Effector memory CD4-positive, alpha-beta T cell (primary cell): ENCODE data around the gene UGDH.

ENCODE experiments used
- DNase-seq, 3 donors: peaks; one replicate each; pipeline ENCODE4 v3.0.0-alpha.2; 2020
- H3K27ac ChIP-seq: 2 replicates; pipeline ENCODE4 v1.7.0; 2013; ENCODE audit warnings: mild to moderate bottlenecking, low read length, moderate library complexity; ENCODE audit not compliant: insufficient read depth, poor library complexity, severe bottlenecking
- H3K27me3 ChIP-seq: replicated peaks from 2 replicates; pipeline ENCODE4 v1.7.0; 2013; ENCODE audit warnings: mild to moderate bottlenecking, low read length; ENCODE audit not compliant: insufficient read depth, control insufficient read depth, poor library complexity, severe bottlenecking
- H3K36me3 ChIP-seq: 2 replicates; pipeline ENCODE4 v1.7.0; 2013; ENCODE audit warnings: mild to moderate bottlenecking, low read length, moderate library complexity; ENCODE audit not compliant: control insufficient read depth, insufficient read depth
- H3K4me1 ChIP-seq: 2 replicates; pipeline ENCODE4 v1.7.0; 2013; ENCODE audit warnings: low read length, mild to moderate bottlenecking; ENCODE audit not compliant: control insufficient read depth, insufficient read depth, poor library complexity, severe bottlenecking
- H3K4me3 ChIP-seq: 2 replicates; pipeline ENCODE4 v1.7.0; 2013; ENCODE audit warnings: low read length, low read depth, mild to moderate bottlenecking; ENCODE audit not compliant: insufficient read depth, poor library complexity, severe bottlenecking
- H3K9me3 ChIP-seq: 2 replicates; pipeline ENCODE4 v1.7.0; 2013; ENCODE audit warnings: mild to moderate bottlenecking, low read length, moderate library complexity; ENCODE audit not compliant: control insufficient read depth

UGDH gene

GRCh38 chr4:39497909-39498726, 29.1 kb downstream of the UGDH start:
- Histone ChIP-seq H3K4me1 (no peaks in the 10 kb centered on the region), H3K27me3 (no peaks in the 10 kb centered on the region), H3K9me3 (no peaks in the 10 kb centered on the region), H3K36me3 (peaks cover 12% of the 10 kb centered on the region), H3K27ac (no peak overlapping the region), H3K4me3 (no peak overlapping the region)
- no peak for DNase-seq

GRCh38 chr4:39495446-39496213, 31.6 kb downstream of the UGDH start:
- Histone ChIP-seq H3K27ac (no peak overlapping the region), H3K4me3 (no peak overlapping the region), H3K4me1 (no peaks in the 10 kb centered on the region), H3K9me3 (no peaks in the 10 kb centered on the region), H3K27me3 (no peaks in the 10 kb centered on the region), H3K36me3 (peaks cover 4% of the 10 kb centered on the region)
- DNase-seq, result no peak

GRCh38 chr4:39494354-39494753, 32.9 kb downstream of the UGDH start:
- no peak overlapping the region for H3K4me3 ChIP-seq
- H3K9me3 ChIP-seq, result no peaks in the 10 kb centered on the region
- H3K27ac ChIP-seq, result no peak overlapping the region
- H3K27me3 ChIP-seq, result no peaks in the 10 kb centered on the region
- H3K4me1 ChIP-seq, result no peaks in the 10 kb centered on the region
- no peak for DNase-seq
- peaks cover 2% of the 10 kb centered on the region for H3K36me3 ChIP-seq

- Histone ChIP-seq H3K27ac (no peak overlapping the region), H3K4me3 (no peak overlapping the region), H3K9me3 (no peaks in the 10 kb centered on the region), H3K36me3 (no peaks in the 10 kb centered on the region), H3K4me1 (no peaks in the 10 kb centered on the region), H3K27me3 (no peaks in the 10 kb centered on the region)
- DNase-seq, result no peak
These were observed 36.9 kb downstream of the UGDH start for GRCh38 chr4:39490322-39490721.

- no peaks in the 10 kb centered on the region for H3K4me1 ChIP-seq
These were observed 40.9 kb downstream of the UGDH start for GRCh38 chr4:39486221-39486804.

GRCh38 chr4:39484582-39485272, 42.5 kb downstream of the UGDH start:
- no peak overlapping the region for H3K4me3 ChIP-seq
- no peak overlapping the region for H3K27ac ChIP-seq
- no peaks in the 10 kb centered on the region for H3K9me3 ChIP-seq
- H3K27me3 ChIP-seq, result no peaks in the 10 kb centered on the region
- no peaks in the 10 kb centered on the region for H3K4me1 ChIP-seq
- H3K36me3 ChIP-seq, result no peaks in the 10 kb centered on the region
- no peak for DNase-seq

More at GRCh38 chr4:39486221-39486804, 40.9 kb downstream of the UGDH start:
- no peaks in the 10 kb centered on the region for H3K36me3 ChIP-seq
- no peaks in the 10 kb centered on the region for H3K9me3 ChIP-seq
- H3K27ac ChIP-seq, result no peak overlapping the region
- DNase-seq, result no peak
- no peaks in the 10 kb centered on the region for H3K27me3 ChIP-seq
- no peak overlapping the region for H3K4me3 ChIP-seq

- no peak for DNase-seq
- Histone ChIP-seq H3K4me3 (no peak overlapping the region), H3K9me3 (no peaks in the 10 kb centered on the region), H3K4me1 (no peaks in the 10 kb centered on the region), H3K36me3 (no peaks in the 10 kb centered on the region), H3K27me3 (no peaks in the 10 kb centered on the region), H3K27ac (no peak overlapping the region)
These were observed 46.1 kb downstream of the UGDH start for GRCh38 chr4:39480902-39481695.

GRCh38 chr4:39480251-39480650, 47.0 kb downstream of the UGDH start:
- Histone ChIP-seq H3K9me3 (no peaks in the 10 kb centered on the region), H3K36me3 (no peaks in the 10 kb centered on the region), H3K27ac (no peak overlapping the region), H3K4me1 (no peaks in the 10 kb centered on the region), H3K27me3 (no peaks in the 10 kb centered on the region), H3K4me3 (no peak overlapping the region)
- DNase-seq, result no peak

GRCh38 chr4:39476187-39476895, 50.9 kb downstream of the UGDH start:
- Histone ChIP-seq H3K4me3 (no peak overlapping the region), H3K36me3 (peaks cover 16% of the 10 kb centered on the region), H3K27me3 (no peaks in the 10 kb centered on the region), H3K4me1 (no peaks in the 10 kb centered on the region), H3K9me3 (no peaks in the 10 kb centered on the region), H3K27ac (no peak overlapping the region)
- DNase-seq, result no peak
